K562 (cell line): ENCODE data around the gene UVRAG. TPM values are rescaled to one million over a fixed set of nuclear protein-coding genes. Genes with fewer than 3 reads are reported as not detected.

Experiments
- ATAC-seq: fragments of 200-7000 bp; cut with Tn5 transposase; 3 replicates; pipeline ENCODE4 v1.9.1; 2020; ENCODE audit warnings: moderate library complexity
- BruUV-seq: library from RNA; stranded (reverse); fragments of 400-500 nt; replicated peaks from 2 replicates; lab custom pipeline; 2021; lab: Mats Ljungman, UMichigan
- CTCF ChIA-PET: fragments of 300-600 bp; formaldehyde crosslinking; extraction: SDS; loops from one replicate; lab custom pipeline; 2021; ENCODE audit warnings: low intra/inter-chr PET ratio; lab: Yijun Ruan, JAX
- POLR2A ChIA-PET: fragments of 300-600, 350-650 bp; sonication (Branson Sonifier 250); formaldehyde crosslinking; extraction: SDS; loops from one replicate; lab custom pipeline; 2021; ENCODE audit warnings: antibody characterized with exemption, inconsistent platforms; lab: Yijun Ruan, JAX
- DNase-seq, 4 experiments: peaks; one replicate each; pipeline versions ENCODE4 v3.0.0 to v3.0.0-alpha.2; 2011 to 2018; ENCODE audit warnings: low spot score in 3 of 4, mixed read lengths in 3 of 4; ENCODE audit errors: extremely low read depth in 1 of 4
- FAIRE-seq: peaks from 2 replicates; lab custom pipeline; 2011; peaks lifted over from hg19 to GRCh38; lab: Jason Lieb, UNC
- H2AFZ ChIP-seq: 2 replicates; pipeline ENCODE4 v1.6.0; 2011; ENCODE audit warnings: low read depth, low read length, control low read depth, inconsistent platforms
- H3K27ac ChIP-seq: fragments of 200-600 bp; 3 replicates; pipeline ENCODE4 v1.8.0; 2011; ENCODE audit warnings: low read depth, mild to moderate bottlenecking, control low read depth, inconsistent platforms, low read length, moderate library complexity, mixed read lengths; ENCODE audit errors: extremely low read depth
- H3K27me3 ChIP-seq, 2 experiments: fragments of 300-600 bp in 1 of 2; 2 replicates in 1 of 2; 3 replicates in 1 of 2; pipeline versions ENCODE4 v1.6.0 to v1.8.0; 2011; ENCODE audit warnings: inconsistent platforms in 2 of 2, low read length in 2 of 2, mild to moderate bottlenecking in 1 of 2, mixed read lengths in 1 of 2, moderate library complexity in 1 of 2; ENCODE audit not compliant: control insufficient read depth in 2 of 2, insufficient read depth in 2 of 2
- H3K36me3 ChIP-seq: fragments of 300-600 bp; 3 replicates; pipeline ENCODE4 v1.8.0; 2011; ENCODE audit warnings: mild to moderate bottlenecking, low read length, inconsistent platforms; ENCODE audit not compliant: control insufficient read depth, insufficient read depth
- H3K4me1 ChIP-seq, 2 experiments: fragments of 200-600 bp in 1 of 2; replicated peaks in 1 of 2; 2 replicates in 1 of 2; 3 replicates in 1 of 2; pipeline versions ENCODE4 v1.5.1 to v1.8.0; 2011; ENCODE audit warnings: inconsistent platforms in 2 of 2, low read length in 2 of 2, mild to moderate bottlenecking in 1 of 2, mixed read lengths in 1 of 2, moderate library complexity in 1 of 2; ENCODE audit not compliant: control insufficient read depth in 2 of 2, insufficient read depth in 2 of 2
- H3K4me2 ChIP-seq: 2 replicates; pipeline ENCODE4 v1.6.1; 2011; ENCODE audit warnings: low read length, control low read depth, inconsistent platforms, mixed read lengths; ENCODE audit not compliant: insufficient read depth
- H3K4me3 ChIP-seq: fragments of 200-600 bp; sonication (generic), shearing (Covaris generic); 2 replicates; pipeline ENCODE4 v1.5.1; 2016; ENCODE audit warnings: control low read depth, inconsistent platforms
- H3K79me2 ChIP-seq: fragments of 200-600 bp; 3 replicates; pipeline ENCODE4 v1.8.0; 2011; ENCODE audit warnings: low read length, inconsistent platforms; ENCODE audit not compliant: control insufficient read depth, insufficient read depth
- H3K9ac ChIP-seq, 2 experiments: 2 replicates each; pipeline versions ENCODE4 v1.6.0 to v1.6.1; 2011; ENCODE audit warnings: low read depth in 2 of 2, low read length in 2 of 2, control low read depth in 1 of 2, inconsistent platforms in 1 of 2, mild to moderate bottlenecking in 1 of 2, mixed read lengths in 1 of 2; ENCODE audit not compliant: insufficient read depth in 1 of 2
- H3K9me1 ChIP-seq: one replicate; pipeline ENCODE4 v1.6.0; 2011; ENCODE audit warnings: inconsistent platforms, mild to moderate bottlenecking, low read length, moderate library complexity; ENCODE audit not compliant: control insufficient read depth, insufficient read depth
- H3K9me3 ChIP-seq: replicated peaks from 2 replicates; pipeline ENCODE4 v1.5.1; 2011; ENCODE audit warnings: low read depth, low read length, inconsistent platforms; ENCODE audit not compliant: control insufficient read depth, insufficient read depth
- H4K20me1 ChIP-seq: replicated peaks from 2 replicates; pipeline ENCODE4 v1.6.1; 2011; ENCODE audit warnings: low read length, inconsistent platforms, mixed read lengths; ENCODE audit not compliant: control insufficient read depth, insufficient read depth
- CBX1 ChIP-seq: sonication (generic); IDR thresholded peaks from 2 replicates; pipeline ENCODE4 v1.6.1; 2016; ENCODE audit warnings: antibody characterized with exemption, low read depth, mild to moderate bottlenecking
- COPS2 ChIP-seq: fragments of 450-650 bp; conservative IDR thresholded peaks from 2 replicates; pipeline ENCODE4 v1.6.1; 2016; ENCODE audit warnings: mild to moderate bottlenecking, moderate library complexity
- MCM7 ChIP-seq, 2 experiments: fragments of 450-650 bp; IDR thresholded peaks; 2 replicates each; pipeline ENCODE4 v1.6.1; 2016 to 2018
- MLX ChIP-seq, 2 experiments: fragments of 450-650 bp in 1 of 2; sonication (generic) in 1 of 2; formaldehyde crosslinking; conservative IDR thresholded peaks; 2 replicates each; pipeline versions ENCODE4 v1.4.0 to v1.8.1; 2020 to 2022; ENCODE audit warnings: mild to moderate bottlenecking in 1 of 2, missing genetic modification reagents in 1 of 2
- NR4A1 ChIP-seq, 2 experiments: fragments of 250-450 bp in 1 of 2; fragments of 450-650 bp in 1 of 2; sonication (Bioruptor Pico) in 1 of 2; IDR thresholded peaks; 2 replicates each; pipeline versions ENCODE4 v1.4.0 to v1.6.1; 2016 to 2020; ENCODE audit warnings: mild to moderate bottlenecking in 2 of 2, missing compliant biosample characterization in 1 of 2, missing genetic modification characterization in 1 of 2, moderate library complexity in 1 of 2
- RBM22 ChIP-seq: fragments of 200-400 bp; formaldehyde crosslinking; IDR thresholded peaks from 2 replicates; pipeline ENCODE4 v1.6.1; 2018; ENCODE audit warnings: low read length, low read depth; ENCODE audit not compliant: poor library complexity, severe bottlenecking
- RBM25 ChIP-seq: fragments of 200-400 bp; formaldehyde crosslinking; IDR thresholded peaks from 2 replicates; pipeline ENCODE4 v1.6.1; 2018; ENCODE audit warnings: low read length, low read depth, moderate library complexity; ENCODE audit not compliant: severe bottlenecking
- RUNX1 ChIP-seq: sonication (generic); IDR thresholded peaks from 2 replicates; pipeline ENCODE4 v1.6.1; 2016; ENCODE audit warnings: antibody characterized with exemption, low read depth
- TAF7 ChIP-seq: fragments of 450-650 bp; IDR thresholded peaks from 2 replicates; pipeline ENCODE4 v1.6.1; 2016; ENCODE audit warnings: missing genetic modification characterization, missing compliant biosample characterization
- TEAD4 ChIP-seq, 2 experiments: sonication (generic) in 1 of 2; formaldehyde crosslinking in 1 of 2; IDR thresholded peaks; 2 replicates each; pipeline versions ENCODE4 v1.6.1 to v1.8.0; 2012 to 2022; ENCODE audit warnings: borderline replicate concordance in 1 of 2, inconsistent platforms in 1 of 2, low read length in 1 of 2, mild to moderate bottlenecking in 1 of 2, missing genetic modification reagents in 1 of 2
- TRIM24 ChIP-seq, 2 experiments: fragments of 450-650 bp; IDR thresholded peaks; 2 replicates each; pipeline ENCODE4 v1.6.1; 2016
- U2AF1 ChIP-seq: fragments of 200-400 bp; formaldehyde crosslinking; optimal IDR thresholded peaks from 2 replicates; pipeline ENCODE3; 2017; ENCODE audit warnings: mild to moderate bottlenecking, low read depth, low read length, moderate library complexity
- ZNF217 ChIP-seq: sonication (generic); formaldehyde crosslinking; IDR thresholded peaks from 2 replicates; pipeline ENCODE4 v1.8.0; 2022; ENCODE audit warnings: mild to moderate bottlenecking, missing genetic modification reagents
- WGBS: fragments of 100-300 bp; shearing (Covaris generic); methylation state at CpG from one replicate; pipeline ENCODE4 v1.1.6; 2016; ENCODE audit warnings: low coverage, mixed read lengths; ENCODE audit not compliant: insufficient coverage; ENCODE audit errors: missing lambda C conversion rate; 5-methylcytosine and 5-hydroxymethylcytosine counted together
- in situ Hi-C: fragments of 300-500 bp; cut with MboI; formaldehyde crosslinking; loops from 4 replicates; pipeline ENCODE4 v1.15.0; 2018; ENCODE audit warnings: inconsistent platforms, mixed read lengths
- intact Hi-C: fragments of 100-400 bp; cut with micrococcal nuclease; formaldehyde crosslinking; loops from 2 replicates; pipeline ENCODE4 v1.14.2; 2022
- polyA plus RNA-seq, 8 experiments: library from polyadenylated mRNA; depleted of rRNA in 4 of 8; stranded (reverse) in 5 of 8; unstranded in 3 of 8; fragments of >200 nt; fragmentation: Nextera tagmentation in 2 of 8; fragmentation: Illumina TruSeq in 1 of 8; extraction: Ambion mirVana in 2 of 8; extraction: Trizol in 1 of 8; gene quantifications; 2 replicates each; pipeline versions ENCODE4 v1.2.1 to v1.2.3, GENCODE V29; 2011 to 2014; ENCODE audit warnings: inconsistent platforms in 1 of 8, missing spikeins in 1 of 8
- total RNA-seq, 7 experiments: library from RNA; depleted of rRNA in 6 of 7; stranded (reverse); fragments of >200 nt in 6 of 7; fragmentation: Illumina TruSeq in 2 of 7; extraction: Trizol in 2 of 7; gene quantifications; 2 replicates each; pipeline versions ENCODE4 v1.2.1 to v1.2.3, GENCODE V29; 2011 to 2021; ENCODE audit warnings: low replicate concordance in 1 of 7
- TF ChIP-seq, protein P1 (sequence below): fragments of 450-650 bp; formaldehyde crosslinking; IDR thresholded peaks from 2 replicates; pipeline ENCODE4 v1.4.0; 2020; ENCODE audit warnings: mild to moderate bottlenecking, mixed read lengths

The UVRAG gene
- total and polyA plus RNA-seq, 9 of the 15 experiments (the other 6 are each of a cell fraction or from before 2014, with no cell fraction given) = 3.1 to 17.8 (median 12.4) TPM

DNA sequence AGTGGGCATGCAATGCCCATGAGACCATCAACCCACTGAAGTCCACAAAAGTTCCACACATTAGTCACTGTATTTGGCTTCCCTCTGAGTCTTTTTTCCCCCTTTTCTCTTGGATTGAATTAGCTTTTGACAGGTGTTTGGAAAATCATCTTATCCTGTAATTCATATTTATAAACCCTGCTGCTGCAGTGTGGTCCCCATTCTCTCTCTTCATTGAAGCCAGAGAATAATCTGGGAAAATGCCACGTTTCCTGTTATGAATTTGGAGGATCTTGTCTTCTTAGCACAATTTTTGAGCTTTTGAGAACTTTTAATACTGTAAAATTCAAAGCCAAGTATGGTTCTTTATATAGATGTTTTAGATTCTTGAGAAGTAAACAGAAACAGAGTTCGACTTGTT is 84.8 kb downstream of the UVRAG start:
- ChIA-PET CTCF (interaction anchor here (1.2 kb wide), 1 partner anchor 252 kb away, joined by 4 read pairs; no protein-coding TSS in a partner anchor), POLR2A (interaction anchor here (0.6 kb wide), 1 partner anchor 235 kb away, joined by 3 read pairs; no protein-coding TSS in a partner anchor)
- ATAC-seq (no peak), DNase-seq (no peak), FAIRE-seq (no peak)
- H3K4me2 ChIP-seq = no peak overlapping the region
- no peak for TF ChIP-seq TEAD4 (IDR thresholded peaks at IDR 0.05; ENCODE audit: low read length)
- no peak for TF ChIP-seq TEAD4 (CRISPR knock-in tag; IDR thresholded peaks at IDR 0.05; ENCODE audit: borderline replicate concordance)
- TF ChIP-seq TRIM24 (IDR thresholded peaks at IDR 0.05) = no peak
- no peak for TF ChIP-seq RUNX1
- TF ChIP-seq, protein P1, sequence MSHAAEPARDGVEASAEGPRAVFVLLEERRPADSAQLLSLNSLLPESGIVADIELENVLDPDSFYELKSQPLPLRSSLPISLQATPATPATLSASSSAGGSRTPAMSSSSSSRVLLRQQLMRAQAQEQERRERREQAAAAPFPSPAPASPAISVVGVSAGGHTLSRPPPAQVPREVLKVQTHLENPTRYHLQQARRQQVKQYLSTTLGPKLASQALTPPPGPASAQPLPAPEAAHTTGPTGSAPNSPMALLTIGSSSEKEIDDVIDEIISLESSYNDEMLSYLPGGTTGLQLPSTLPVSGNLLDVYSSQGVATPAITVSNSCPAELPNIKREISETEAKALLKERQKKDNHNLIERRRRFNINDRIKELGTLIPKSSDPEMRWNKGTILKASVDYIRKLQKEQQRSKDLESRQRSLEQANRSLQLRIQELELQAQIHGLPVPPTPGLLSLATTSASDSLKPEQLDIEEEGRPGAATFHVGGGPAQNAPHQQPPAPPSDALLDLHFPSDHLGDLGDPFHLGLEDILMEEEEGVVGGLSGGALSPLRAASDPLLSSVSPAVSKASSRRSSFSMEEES (CRISPR knock-in tag) = no peak
- no peak for TF ChIP-seq RBM22
- TF ChIP-seq CBX1 = no peak
- TF ChIP-seq COPS2 = no peak
- TF ChIP-seq U2AF1 = no peak
- TF ChIP-seq TAF7 (tag) = no peak
- no peak for TF ChIP-seq MLX (CRISPR knock-in tag; conservative IDR thresholded peaks at IDR 0.05)
- TF ChIP-seq MCM7 (IDR thresholded peaks at IDR 0.05) = no peak
- no peak for TF ChIP-seq NR4A1 (CRISPR knock-in tag; IDR thresholded peaks at IDR 0.05)
- TF ChIP-seq NR4A1 (tag; IDR thresholded peaks at IDR 0.05) = no peak
- no peak for TF ChIP-seq ZNF217 (CRISPR knock-in tag)
- no peak for TF ChIP-seq RBM25
- no peak overlapping the region for H2AFZ ChIP-seq
- BruUV-seq = no TSS peak
- in situ Hi-C loops (loop anchor here (5.0 kb wide), 1 partner anchor 247 kb away; no protein-coding TSS in a partner anchor), intact Hi-C loops (no loop called here)
- H3K79me2 ChIP-seq = no peaks in the 10 kb centered on the region
- no peaks in the 10 kb centered on the region for H3K27me3 ChIP-seq
- no peak overlapping the region for H3K27ac ChIP-seq
- no peaks in the 10 kb centered on the region for H3K9me1 ChIP-seq
- no peaks in the 10 kb centered on the region for H4K20me1 ChIP-seq
- 44% methylated on average over 2 of the region's 2 CpGs for WGBS
- H3K9me3 ChIP-seq = no peaks in the 10 kb centered on the region
- H3K9ac ChIP-seq = no peak overlapping the region
- H3K36me3 ChIP-seq = peaks cover 4% of the 10 kb centered on the region; the same call in 2 of the 3 replicates
- no peaks in the 10 kb centered on the region for H3K4me1 ChIP-seq
- H3K4me3 ChIP-seq = no peak overlapping the region
